ENCODE data around the gene CRELD1.

The CRELD1 gene

DNA sequence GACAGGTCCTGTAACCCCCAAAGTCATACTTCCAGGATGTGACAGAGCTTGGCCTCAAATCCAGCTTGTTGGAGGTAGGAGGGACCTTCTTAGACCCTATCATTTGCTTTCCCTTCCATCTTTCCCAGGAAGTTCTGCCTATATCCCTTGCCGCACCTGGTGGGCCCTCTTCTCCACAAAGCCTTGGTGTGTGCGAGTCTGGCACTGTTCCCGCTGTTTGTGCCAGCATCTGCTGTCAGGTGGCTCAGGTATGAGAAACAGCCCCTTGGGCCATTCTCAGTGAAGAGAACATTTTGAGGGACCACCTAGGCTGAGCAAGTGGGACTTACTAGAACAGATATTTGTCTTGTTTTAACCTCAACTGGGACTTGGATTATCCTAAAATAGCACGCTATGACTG, 29.7 kb upstream of the CRELD1 start:
- no peak for DNase-seq

DNA sequence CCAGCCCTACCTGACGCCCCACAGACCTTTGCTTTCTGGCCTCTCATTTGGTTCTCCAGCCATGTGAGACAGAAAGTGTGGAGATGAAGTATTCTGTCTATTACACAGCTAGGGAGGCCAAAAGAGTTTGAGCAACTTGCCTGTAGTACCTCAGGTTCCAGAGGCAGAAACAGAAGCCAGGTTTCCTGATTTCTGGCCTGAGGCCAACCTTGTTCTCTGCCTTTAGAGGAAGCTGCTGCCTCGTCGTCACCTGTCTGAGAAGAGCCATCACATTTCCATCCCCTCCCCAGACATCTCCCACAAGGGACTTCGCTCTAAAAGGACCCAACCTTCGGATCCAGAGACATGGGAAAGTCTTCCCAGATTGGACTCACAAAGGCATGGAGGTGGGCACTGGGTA, 27.2 kb upstream of the CRELD1 start:
- DNase-seq, result no peak

DNA sequence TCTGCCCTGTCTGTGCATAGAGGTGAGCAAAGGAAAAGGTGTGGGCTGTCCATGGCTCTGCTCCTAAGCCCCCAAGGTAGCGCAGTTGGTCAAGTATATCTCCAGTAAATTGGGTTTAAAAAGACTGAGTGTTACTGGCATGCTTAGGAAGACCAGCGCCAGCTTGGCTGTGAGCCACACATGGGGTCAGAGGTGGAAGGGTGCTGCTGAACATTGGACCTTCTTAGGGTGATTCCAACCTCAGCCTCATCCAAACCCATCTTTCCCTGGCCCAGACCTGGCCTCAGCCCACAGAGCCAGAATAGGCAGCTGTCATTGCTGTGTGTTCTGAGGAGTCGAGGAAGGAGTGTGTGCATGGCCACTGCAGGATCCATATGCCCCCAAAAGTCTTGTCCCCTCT, 25.3 kb upstream of the CRELD1 start:
- DNase-seq, result no peak

DNA sequence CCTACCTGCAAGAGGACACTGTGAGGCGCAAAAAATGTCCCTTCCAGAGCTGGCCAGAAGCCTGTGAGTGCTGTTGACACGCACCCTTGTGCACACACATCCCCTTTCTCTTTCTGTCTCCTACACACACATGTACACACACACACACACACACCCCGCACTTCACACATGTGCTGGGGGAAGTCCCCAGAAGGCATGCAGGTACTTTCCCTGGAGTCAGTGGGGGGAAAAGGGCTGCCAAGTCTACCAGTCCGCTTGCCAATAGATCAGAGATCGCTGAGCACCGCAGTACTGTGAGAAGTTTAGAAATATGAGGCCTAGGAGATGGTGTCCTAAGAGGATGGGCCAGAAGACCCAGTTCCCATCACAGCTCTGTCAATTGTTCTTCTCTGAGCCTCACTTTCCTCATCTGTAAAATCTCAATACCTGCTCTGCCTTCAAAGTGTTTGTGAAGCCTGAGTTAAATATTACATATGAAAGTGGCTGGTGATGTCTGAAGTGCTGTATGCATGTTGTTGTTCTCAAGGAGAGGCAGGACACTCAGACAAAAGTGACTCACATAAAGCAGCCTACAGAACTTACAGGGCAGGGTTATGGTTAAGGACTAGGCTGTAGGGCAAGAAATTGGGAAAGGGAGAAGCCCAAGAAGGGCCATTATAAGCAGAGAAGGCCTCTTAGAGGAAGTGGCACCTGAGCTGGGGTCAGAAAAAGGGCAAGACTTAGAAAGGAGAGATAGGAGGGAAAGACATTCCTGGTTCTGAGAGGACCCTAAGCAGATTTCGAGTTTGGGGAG, 24.2 kb upstream of the CRELD1 start:
- no peak for DNase-seq

DNA sequence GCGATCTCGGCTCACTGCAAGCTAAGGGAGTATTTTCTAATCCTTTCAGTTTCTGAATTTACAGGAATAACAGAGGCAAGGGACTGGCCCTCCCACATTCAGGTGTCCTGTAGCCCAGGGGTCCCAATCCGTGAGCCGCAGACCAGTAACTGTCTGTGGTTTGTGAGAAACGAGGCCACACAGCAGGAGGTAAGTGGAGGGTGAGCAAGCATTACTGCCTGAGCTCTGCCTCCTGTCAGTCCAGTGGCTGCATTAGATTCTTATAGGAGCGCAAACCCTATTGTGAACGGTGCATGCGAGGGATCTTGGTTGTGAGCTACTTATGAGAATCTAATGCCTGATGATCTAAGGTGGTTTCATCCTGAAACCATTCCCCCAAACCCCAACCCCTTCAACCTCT, 21.8 kb upstream of the CRELD1 start:
- DNase-seq, result no peak

DNA sequence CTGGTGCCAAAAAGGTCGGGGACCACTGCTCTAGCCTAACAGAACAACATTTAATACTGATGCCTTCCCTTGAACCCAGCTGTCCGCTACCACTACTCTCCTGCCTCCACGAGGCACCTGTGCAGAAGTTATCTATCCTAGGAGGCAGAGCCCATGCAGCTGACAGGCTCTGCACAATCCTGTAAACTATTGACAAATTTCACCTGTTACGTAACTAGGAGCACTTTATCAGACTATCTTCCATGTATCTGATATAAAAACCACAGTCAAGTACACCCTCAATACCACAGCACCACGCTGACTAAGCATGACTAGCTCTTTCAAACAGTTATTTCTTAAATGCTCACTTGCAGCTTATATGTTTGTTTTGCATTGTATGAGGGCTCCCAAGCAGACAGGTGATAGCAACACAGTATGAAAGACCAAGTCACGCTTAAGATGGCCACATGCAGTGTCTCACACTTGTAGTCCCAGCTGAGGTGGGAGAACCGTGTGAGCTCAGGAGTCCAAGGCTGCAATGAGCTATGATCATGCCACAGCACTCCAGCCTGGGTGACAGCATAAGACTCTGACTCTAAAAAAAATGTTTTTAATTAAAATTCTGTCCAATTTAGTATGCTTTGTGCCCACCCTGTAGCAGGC, 21.2 kb upstream of the CRELD1 start:
- no peak for DNase-seq

DNA sequence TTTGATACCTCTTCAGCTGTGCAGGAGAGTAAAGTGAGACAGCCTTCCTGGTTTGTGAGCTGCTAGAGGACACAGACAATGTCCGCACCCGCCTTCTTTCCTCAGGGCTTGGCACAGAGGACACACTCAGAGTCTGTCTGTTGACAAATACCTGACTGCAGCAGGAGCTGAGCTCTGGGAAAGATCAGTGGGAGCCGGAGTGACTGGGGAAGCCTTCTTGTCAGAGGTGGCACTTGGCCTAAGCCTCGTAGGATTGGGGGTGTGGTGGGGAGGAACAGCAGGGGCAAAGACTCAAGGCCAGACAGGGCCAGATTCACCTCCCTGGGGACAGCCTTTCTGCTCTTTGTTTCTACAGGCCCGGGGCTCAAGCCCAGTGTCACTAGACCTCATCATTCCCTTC, 20.0 kb upstream of the CRELD1 start:
- no peak for DNase-seq

DNA sequence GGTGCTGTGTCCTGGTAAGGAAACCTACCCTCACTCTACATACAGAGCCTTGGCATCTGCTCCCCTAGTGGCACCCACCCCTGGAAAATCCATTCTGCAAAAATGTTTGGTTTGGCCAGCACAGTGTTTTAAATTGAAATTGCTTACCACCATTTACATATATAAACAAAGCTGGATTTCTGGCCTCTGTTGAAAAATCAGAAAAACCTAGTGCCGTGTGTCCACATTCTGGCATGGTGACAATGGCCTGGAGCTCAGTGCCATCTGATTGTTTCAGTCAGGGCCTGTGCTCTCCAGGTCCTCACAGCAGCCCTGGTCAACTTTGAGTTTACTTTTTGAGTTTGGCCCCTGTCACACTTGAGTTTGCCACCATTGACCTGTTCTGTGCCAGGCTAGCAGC, 19.6 kb upstream of the CRELD1 start:
- no peak for DNase-seq

DNA sequence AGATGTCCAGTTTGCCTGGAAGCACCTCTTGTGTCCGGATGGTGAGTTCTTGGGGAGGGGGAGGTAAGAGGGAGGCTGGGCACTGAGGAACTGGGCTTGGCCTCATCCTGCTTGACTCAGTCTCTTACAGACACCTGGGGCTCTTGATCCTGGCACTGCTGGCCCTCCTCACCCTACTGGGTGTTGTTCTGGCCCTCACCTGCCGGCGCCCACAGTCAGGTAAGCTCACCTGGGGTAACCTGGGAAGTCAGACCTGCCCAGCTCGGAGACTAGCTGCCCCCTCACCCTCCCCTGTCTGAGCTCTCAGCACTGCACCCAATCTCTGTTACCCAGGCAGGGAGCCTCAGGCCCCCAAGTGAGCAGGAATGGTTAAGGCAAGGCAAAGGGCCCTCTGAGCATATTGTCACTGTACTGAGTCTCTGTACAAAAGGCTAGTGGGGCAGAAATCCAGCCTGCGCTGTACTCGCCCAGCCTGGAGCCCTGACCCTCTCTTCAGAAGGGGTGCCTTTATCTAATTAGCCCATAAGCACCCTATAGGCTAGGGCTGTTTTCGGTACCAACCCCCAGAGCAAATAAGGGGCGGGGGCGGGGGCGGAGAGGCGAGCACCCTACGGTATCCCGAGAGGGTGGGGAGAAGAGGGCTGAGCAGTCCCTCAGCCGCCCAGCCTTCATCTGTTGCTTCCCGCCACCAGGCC, 18.9 kb upstream of the CRELD1 start:
- DNase-seq, result peak in 1 of 51 donors; percentile 41

DNA sequence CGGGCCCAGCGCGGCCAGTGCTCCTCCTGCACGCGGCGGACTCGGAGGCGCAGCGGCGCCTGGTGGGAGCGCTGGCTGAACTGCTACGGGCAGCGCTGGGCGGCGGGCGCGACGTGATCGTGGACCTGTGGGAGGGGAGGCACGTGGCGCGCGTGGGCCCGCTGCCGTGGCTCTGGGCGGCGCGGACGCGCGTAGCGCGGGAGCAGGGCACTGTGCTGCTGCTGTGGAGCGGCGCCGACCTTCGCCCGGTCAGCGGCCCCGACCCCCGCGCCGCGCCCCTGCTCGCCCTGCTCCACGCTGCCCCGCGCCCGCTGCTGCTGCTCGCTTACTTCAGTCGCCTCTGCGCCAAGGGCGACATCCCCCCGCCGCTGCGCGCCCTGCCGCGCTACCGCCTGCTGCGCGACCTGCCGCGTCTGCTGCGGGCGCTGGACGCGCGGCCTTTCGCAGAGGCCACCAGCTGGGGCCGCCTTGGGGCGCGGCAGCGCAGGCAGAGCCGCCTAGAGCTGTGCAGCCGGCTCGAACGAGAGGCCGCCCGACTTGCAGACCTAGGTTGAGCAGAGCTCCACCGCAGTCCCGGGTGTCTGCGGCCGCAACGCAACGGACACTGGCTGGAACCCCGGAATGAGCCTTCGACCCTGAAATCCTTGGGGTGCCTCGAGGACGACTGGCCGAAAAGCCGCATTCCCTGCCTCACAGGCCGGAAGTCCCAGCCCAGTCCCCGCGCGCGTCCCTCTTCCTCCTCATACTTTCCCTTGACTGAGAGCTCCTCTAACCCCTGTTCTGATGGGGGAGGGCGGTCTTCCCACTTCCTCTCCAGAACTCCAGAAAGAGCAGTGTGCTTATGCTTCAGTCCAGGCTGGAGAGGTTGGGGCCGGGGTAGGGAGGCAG, 18.1 kb upstream of the CRELD1 start:
- peak in 46 of 51 donors; percentile 11 to 74 (median 50) for DNase-seq

DNA sequence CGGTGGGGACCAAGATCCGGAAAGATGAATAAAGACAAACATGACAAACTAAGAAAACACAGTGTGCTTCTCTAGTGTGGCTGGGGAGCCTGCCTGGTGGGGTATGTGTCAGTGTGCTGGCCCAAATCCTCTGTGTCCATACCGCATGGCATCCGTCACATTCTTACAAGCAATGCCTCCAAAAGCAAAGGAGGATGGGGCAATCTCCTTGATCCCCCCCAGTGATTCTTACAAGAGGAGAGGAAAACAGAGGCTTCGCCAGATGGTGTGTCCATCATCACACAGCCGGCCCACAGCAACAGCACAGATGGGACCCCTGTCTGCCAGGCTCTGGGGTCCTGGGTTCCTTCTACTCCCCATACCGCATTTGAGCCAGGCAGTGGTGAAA, 17.3 kb upstream of the CRELD1 start:
- peak in 2 of 51 donors; percentile 34 to 57 for DNase-seq

DNA sequence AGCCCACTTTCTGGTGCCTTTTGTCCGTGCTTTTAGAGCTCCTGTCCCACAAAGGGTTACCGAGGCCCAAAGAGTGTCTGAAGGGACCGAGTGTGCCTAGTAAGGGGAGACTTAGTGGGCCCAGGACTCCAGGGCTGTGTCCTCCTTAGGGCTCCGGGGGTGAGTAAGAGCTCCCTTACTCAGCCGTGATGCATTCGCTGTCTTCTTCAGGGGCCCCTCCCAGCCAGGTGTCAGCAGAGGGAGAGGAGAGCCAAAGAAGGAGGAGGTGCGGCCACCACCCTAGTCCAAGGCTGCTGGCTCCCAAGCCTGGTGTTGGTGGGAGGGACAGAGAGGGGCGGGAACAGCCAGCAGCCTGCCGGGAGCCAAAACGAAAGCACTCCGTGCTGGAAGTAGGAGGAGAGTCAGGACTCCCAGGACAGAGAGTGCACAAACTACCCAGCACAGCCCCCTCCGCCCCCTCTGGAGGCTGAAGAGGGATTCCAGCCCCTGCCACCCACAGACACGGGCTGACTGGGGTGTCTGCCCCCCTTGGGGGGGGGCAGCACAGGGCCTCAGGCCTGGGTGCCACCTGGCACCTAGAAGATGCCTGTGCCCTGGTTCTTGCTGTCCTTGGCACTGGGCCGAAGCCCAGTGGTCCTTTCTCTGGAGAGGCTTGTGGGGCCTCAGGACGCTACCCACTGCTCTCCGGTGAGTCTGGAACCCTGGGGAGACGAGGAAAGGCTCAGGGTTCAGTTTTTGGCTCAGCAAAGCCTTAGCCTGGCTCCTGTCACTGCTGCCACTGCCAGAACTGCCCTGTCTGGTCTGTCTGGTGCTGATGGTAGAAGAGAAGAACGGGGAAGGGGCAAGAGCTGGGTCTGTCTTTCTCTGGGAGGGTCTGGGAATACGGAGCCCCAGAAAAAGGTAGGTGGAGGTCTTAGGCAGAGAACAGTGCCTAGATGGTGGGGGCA, 16.6 kb upstream of the CRELD1 start, which contains the start of gene IL17RC:
TSS of gene IL17RC (plus strand) at position 365 of the 947 bp plus-strand sequence. CDS start at position 583, 218 bp downstream.
- peak in 43 of 51 donors; percentile 8 to 80 (median 49) for DNase-seq

DNA sequence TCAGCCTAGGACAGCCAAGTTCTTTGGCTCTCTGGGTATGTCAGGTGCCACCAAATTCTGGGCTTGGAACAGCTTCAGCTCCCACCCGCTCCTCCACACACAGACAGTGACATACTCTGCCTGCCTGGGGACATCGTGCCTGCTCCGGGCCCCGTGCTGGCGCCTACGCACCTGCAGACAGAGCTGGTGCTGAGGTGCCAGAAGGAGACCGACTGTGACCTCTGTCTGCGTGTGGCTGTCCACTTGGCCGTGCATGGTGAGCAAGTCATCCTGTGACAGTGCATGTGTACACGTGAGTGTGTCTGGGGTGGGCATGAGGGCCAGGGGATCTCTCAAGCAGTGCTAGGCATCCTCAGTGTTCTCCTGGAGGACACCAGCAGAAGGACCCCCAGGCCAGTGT, 15.8 kb upstream of the CRELD1 start:
- DNase-seq, result no peak

DNA sequence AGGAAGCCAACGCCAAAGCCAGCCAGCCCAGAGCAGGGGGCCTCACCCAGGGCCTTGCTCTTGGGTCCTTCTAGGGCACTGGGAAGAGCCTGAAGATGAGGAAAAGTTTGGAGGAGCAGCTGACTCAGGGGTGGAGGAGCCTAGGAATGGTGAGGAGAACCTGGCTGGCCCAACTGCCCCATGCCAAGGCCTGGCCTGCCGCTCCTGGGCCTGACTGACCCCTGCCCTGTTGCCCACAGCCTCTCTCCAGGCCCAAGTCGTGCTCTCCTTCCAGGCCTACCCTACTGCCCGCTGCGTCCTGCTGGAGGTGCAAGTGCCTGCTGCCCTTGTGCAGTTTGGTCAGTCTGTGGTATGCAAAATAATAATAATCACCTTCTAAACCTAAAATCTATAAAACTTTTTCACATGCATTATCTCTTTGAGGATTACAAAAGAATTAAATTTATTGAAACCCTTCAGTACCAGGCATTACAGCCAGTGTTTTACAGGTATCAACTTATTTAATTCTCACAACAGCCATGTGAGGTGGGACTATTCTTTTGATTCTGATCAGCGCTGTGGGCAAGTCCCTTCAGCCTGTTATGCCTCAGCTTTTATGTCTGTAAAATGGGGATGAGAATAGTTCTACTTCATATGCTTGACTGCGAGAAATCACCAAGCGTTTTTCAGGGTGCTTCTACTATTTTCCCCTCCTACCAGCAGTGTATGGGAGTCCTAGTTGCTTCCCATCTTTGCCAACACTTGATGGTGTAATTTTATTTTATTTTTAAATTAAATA, 15.2 kb upstream of the CRELD1 start:
- DNase-seq, result no peak

DNA sequence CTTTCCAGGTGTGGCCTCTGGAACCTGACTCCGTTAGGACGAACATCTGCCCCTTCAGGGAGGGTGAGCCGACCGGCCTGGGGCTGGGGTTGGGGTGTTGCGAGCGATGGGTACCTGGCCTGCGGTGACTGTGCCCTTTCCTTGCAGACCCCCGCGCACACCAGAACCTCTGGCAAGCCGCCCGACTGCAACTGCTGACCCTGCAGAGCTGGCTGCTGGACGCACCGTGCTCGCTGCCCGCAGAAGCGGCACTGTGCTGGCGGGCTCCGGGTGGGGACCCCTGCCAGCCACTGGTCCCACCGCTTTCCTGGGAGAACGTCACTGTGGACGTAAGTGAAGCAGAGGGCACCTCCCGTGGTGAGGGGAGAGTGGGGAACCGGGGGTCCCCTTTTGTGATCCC, 5.5 kb upstream of the CRELD1 start:
- DNase-seq, result no peak

DNA sequence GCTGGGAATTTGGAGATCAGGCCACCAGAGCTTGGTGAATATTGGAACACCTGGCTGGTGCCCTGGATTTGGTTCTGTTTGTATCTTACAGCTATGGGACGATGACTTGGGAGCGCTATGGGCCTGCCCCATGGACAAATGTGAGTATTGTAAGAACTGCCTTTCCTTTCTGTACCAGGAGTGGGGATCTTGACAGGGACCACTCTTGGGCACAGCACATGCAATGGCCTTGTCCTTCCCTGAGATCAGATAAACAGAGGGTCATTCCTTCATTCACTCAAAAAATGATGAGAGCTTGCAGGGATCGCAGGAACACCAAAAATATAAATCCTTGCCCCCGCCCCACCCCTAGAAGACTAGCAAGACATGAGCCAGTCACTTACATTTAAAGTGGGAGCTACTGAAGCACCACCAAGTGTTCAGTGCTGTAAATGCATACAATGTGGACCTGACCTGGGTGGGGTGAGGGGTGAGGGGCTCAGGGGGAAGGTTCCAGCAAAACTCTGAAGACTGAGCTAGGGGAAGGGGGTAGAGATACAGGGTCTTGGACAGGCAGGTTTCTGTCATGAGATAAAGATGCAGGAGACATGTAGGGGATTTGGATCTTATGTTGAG, 2.7 kb upstream of the CRELD1 start:
- DNase-seq, result no peak

DNA sequence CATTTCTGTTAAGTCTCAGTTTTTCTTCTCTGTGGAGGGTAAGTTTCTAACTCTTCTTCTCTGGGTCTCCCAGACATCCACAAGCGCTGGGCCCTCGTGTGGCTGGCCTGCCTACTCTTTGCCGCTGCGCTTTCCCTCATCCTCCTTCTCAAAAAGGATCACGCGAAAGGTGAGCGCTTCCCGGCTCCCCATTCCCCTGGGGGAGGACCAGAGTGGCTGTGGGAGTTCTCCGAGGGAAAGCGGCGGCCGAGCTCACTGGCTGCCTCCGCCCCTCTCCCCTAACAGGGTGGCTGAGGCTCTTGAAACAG, 1.1 kb upstream of the CRELD1 start:
- DNase-seq, result no peak

DNA sequence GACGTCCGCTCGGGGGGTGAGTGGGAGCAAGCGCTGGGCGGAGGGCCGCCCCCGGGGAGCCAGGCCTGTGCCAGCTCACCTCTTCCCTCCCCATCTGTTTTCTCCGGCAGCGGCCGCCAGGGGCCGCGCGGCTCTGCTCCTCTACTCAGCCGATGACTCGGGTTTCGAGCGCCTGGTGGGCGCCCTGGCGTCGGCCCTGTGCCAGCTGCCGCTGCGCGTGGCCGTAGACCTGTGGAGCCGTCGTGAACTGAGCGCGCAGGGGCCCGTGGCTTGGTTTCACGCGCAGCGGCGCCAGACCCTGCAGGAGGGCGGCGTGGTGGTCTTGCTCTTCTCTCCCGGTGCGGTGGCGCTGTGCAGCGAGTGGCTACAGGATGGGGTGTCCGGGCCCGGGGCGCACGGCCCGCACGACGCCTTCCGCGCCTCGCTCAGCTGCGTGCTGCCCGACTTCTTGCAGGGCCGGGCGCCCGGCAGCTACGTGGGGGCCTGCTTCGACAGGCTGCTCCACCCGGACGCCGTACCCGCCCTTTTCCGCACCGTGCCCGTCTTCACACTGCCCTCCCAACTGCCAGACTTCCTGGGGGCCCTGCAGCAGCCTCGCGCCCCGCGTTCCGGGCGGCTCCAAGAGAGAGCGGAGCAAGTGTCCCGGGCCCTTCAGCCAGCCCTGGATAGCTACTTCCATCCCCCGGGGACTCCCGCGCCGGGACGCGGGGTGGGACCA, 632 bp upstream of the CRELD1 start:
- peak in 47 of 51 donors; percentile 31 to 84 (median 61) for DNase-seq

DNA sequence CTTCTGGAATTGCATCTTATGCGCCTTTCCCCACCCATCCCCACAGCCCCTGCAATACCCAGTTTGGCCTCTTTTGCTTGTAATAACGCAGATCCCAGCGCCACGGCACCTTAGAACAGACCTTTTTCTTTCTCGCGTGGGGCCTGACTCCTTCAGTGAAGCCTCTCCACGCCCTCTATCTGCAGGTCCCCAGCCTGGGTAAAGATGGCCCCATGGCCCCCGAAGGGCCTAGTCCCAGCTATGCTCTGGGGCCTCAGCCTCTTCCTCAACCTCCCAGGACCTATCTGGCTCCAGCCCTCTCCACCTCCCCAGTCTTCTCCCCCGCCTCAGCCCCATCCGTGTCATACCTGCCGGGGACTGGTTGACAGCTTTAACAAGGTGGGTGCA, 594 bp downstream of the CRELD1 start:
- DNase-seq, result peak in 1 of 51 donors; percentile 31

Measured in hypothalamus (tissue), 51 donors.